Testis (tissue), 2 donors: ENCODE data around the gene KIF12.

Experiments
- CTCF ChIP-seq, 3 experiments: fragments of 450-650 bp in 2 of 3; fragments of 200-600 bp in 1 of 3; sonication (generic) in 1 of 3; IDR thresholded peaks; one replicate each; pipeline ENCODE4 v1.5.1; 2016 to 2019; ENCODE audit warnings: antibody characterized with exemption in 3 of 3, mild to moderate bottlenecking in 2 of 3, moderate library complexity in 1 of 3
- POLR2A ChIP-seq: fragments of 450-650 bp; IDR thresholded peaks from one replicate; pipeline ENCODE4 v1.6.1; 2017; ENCODE audit warnings: antibody characterized with exemption, mild to moderate bottlenecking, moderate library complexity

GRCh38 chr9:114054191-114054690, 44.9 kb downstream of the KIF12 start:
- no peak for TF ChIP-seq CTCF (IDR thresholded peaks at IDR 0.05)
- TF ChIP-seq POLR2A, result no peak
